Neural cell (in vitro differentiated cells): ENCODE measurements around the gene OR13C2. TPM values are rescaled to one million over a fixed set of nuclear protein-coding genes. Genes with fewer than 3 reads are reported as not detected.

ENCODE experiments used
- H2AFZ ChIP-seq: fragments of 200-600, 300-800 bp; sonication (generic), shearing (Covaris generic); 2 replicates; pipeline ENCODE4 v1.6.0; 2014; ENCODE audit warnings: low read depth, mild to moderate bottlenecking, antibody characterized with exemption, low read length, moderate library complexity
- H3F3A ChIP-seq: fragments of 200-600 bp; shearing (Covaris generic); 2 replicates; pipeline ENCODE4 v1.6.1; 2016; ENCODE audit warnings: mild to moderate bottlenecking, moderate library complexity, mixed read lengths, antibody characterized with exemption, low read length; ENCODE audit not compliant: insufficient read depth, poor library complexity, severe bottlenecking
- H3K27ac ChIP-seq: fragments of 200-600, 300-800 bp; sonication (generic), shearing (Covaris generic); 2 replicates; pipeline ENCODE4 v1.5.1; 2014; ENCODE audit warnings: mild to moderate bottlenecking, low read length, moderate library complexity
- H3K27me3 ChIP-seq: fragments of 300-800, 200-600 bp; sonication (generic), shearing (Covaris generic); 2 replicates; pipeline ENCODE4 v1.6.0; 2014; ENCODE audit warnings: mild to moderate bottlenecking, low read depth, low read length, moderate library complexity; ENCODE audit not compliant: insufficient read depth
- H3K36me3 ChIP-seq: fragments of 300-800, 200-600 bp; sonication (generic), shearing (Covaris generic); 2 replicates; pipeline ENCODE4 v1.5.1; 2014; ENCODE audit warnings: mild to moderate bottlenecking, antibody characterized with exemption, low read length, moderate library complexity; ENCODE audit not compliant: insufficient read depth
- H3K4me2 ChIP-seq: fragments of 300-800, 200-600 bp; sonication (generic), shearing (Covaris generic); 2 replicates; pipeline ENCODE4 v1.6.0; 2014; ENCODE audit warnings: mild to moderate bottlenecking, low read length
- H3K4me3 ChIP-seq: fragments of 300-800, 200-600 bp; sonication (generic), shearing (Covaris generic); 2 replicates; pipeline ENCODE4 v1.5.1; 2014; ENCODE audit warnings: mild to moderate bottlenecking, low read length, moderate library complexity
- H3K79me2 ChIP-seq: fragments of 200-600 bp; shearing (Covaris generic); replicated peaks from 2 replicates; pipeline ENCODE4 v1.6.0; 2014; ENCODE audit warnings: mild to moderate bottlenecking, low read length, moderate library complexity; ENCODE audit not compliant: insufficient read depth
- H3K9ac ChIP-seq: fragments of 300-800, 200-600 bp; sonication (generic), shearing (Covaris generic); 2 replicates; pipeline ENCODE4 v1.6.1; 2016; ENCODE audit warnings: mild to moderate bottlenecking, low read length, mixed read lengths
- H3K9me2 ChIP-seq: fragments of 200-600 bp; shearing (Covaris generic); 2 replicates; pipeline ENCODE4 v1.6.1; 2016; ENCODE audit warnings: mild to moderate bottlenecking, low read length, mixed read lengths; ENCODE audit not compliant: insufficient read depth
- H3K9me3 ChIP-seq: fragments of 200-600, 300-800 bp; sonication (generic), shearing (Covaris generic); 2 replicates; pipeline ENCODE4 v1.6.1; 2016; ENCODE audit warnings: mild to moderate bottlenecking, mixed run types, low read length, moderate library complexity, mixed read lengths
- H4K20me1 ChIP-seq: fragments of 200-600 bp; shearing (Covaris generic); 2 replicates; pipeline ENCODE4 v1.6.1; 2016; ENCODE audit warnings: mild to moderate bottlenecking, mixed run types; ENCODE audit not compliant: insufficient read depth
- CTCF ChIP-seq: fragments of 450-650 bp; IDR thresholded peaks from 2 replicates; pipeline ENCODE4 v1.5.1; 2014; ENCODE audit warnings: antibody characterized with exemption, mild to moderate bottlenecking, moderate library complexity; ENCODE audit not compliant: poor library complexity, severe bottlenecking
- EP300 ChIP-seq: fragments of 450-650 bp; conservative IDR thresholded peaks from 2 replicates; pipeline ENCODE4 v1.6.1; 2014; ENCODE audit warnings: antibody characterized with exemption, mild to moderate bottlenecking, moderate library complexity; ENCODE audit not compliant: poor library complexity, severe bottlenecking
- EZH2 ChIP-seq: fragments of 200-600, 300-800 bp; shearing (Covaris generic), sonication (generic); IDR thresholded peaks from 2 replicates; pipeline ENCODE4 v1.6.1; 2014; ENCODE audit warnings: antibody characterized with exemption, low read length, borderline replicate concordance, mild to moderate bottlenecking; ENCODE audit not compliant: insufficient read depth, poor library complexity, severe bottlenecking
- MXI1 ChIP-seq: fragments of 450-650 bp; conservative IDR thresholded peaks from 2 replicates; pipeline ENCODE4 v1.6.1; 2014; ENCODE audit warnings: antibody characterized with exemption, mild to moderate bottlenecking; ENCODE audit not compliant: poor library complexity, severe bottlenecking
- POLR2AphosphoS5 ChIP-seq: IDR thresholded peaks from 2 replicates; pipeline ENCODE4 v1.6.1; 2012
- RAD21 ChIP-seq: fragments of 450-650 bp; conservative IDR thresholded peaks from 2 replicates; pipeline ENCODE4 v1.6.1; 2014; ENCODE audit warnings: antibody characterized with exemption, mild to moderate bottlenecking, moderate library complexity
- REST ChIP-seq: IDR thresholded peaks from 2 replicates; pipeline ENCODE4 v1.6.1; 2012; ENCODE audit warnings: borderline replicate concordance
- SMC3 ChIP-seq: fragments of 450-650 bp; conservative IDR thresholded peaks from 2 replicates; pipeline ENCODE4 v1.6.1; 2014; ENCODE audit warnings: antibody characterized with exemption, mild to moderate bottlenecking, moderate library complexity; ENCODE audit not compliant: poor library complexity
- TAF1 ChIP-seq: IDR thresholded peaks from 2 replicates; pipeline ENCODE4 v1.6.1; 2012; ENCODE audit warnings: low read depth
- polyA plus RNA-seq: library from polyadenylated mRNA; depleted of rRNA; stranded (reverse); fragments of >200 nt; gene quantifications from 2 replicates; pipeline ENCODE4 v1.2.3, GENCODE V29; 2014

The OR13C2 gene
- polyA plus RNA-seq, 1 donor from 2014 or later = not detected

- H2AFZ ChIP-seq = no peak overlapping the region
- H3F3A ChIP-seq = no peaks in the 10 kb centered on the region
- H3K27ac ChIP-seq = no peak overlapping the region
- TF ChIP-seq EZH2 (no peak), POLR2AphosphoS5 (no peak), SMC3 (no peak), REST (no peak), RAD21 (no peak), CTCF (no peak), TAF1 (no peak), MXI1 (no peak), EP300 (no peak)
- H3K27me3 ChIP-seq = no peaks in the 10 kb centered on the region
- H3K36me3 ChIP-seq = no peaks in the 10 kb centered on the region
- H3K79me2 ChIP-seq = no peaks in the 10 kb centered on the region
- H3K9me3 ChIP-seq = no peaks in the 10 kb centered on the region
- H4K20me1 ChIP-seq = no peaks in the 10 kb centered on the region
- no peak overlapping the region for H3K4me3 ChIP-seq
- H3K4me2 ChIP-seq = no peak overlapping the region
- H3K9ac ChIP-seq = no peak overlapping the region
- H3K9me2 ChIP-seq = no peaks in the 10 kb centered on the region
Observed at GRCh38 chr9:104580562-104580961, 24.9 kb downstream of the OR13C2 start.

GRCh38 chr9:104577263-104577662, 28.2 kb downstream of the OR13C2 start:
- Histone ChIP-seq H3K9ac (no peak overlapping the region), H3K9me2 (no peaks in the 10 kb centered on the region), H3K9me3 (no peaks in the 10 kb centered on the region), H2AFZ (no peak overlapping the region), H4K20me1 (no peaks in the 10 kb centered on the region), H3K36me3 (no peaks in the 10 kb centered on the region), H3K27me3 (no peaks in the 10 kb centered on the region), H3K27ac (no peak overlapping the region), H3K4me2 (no peak overlapping the region), H3F3A (no peaks in the 10 kb centered on the region), H3K79me2 (no peaks in the 10 kb centered on the region), H3K4me3 (no peak overlapping the region)
- TF ChIP-seq RAD21 (no peak), EZH2 (no peak)

- no peak for TF ChIP-seq EZH2
- no peak for TF ChIP-seq CTCF
- no peak overlapping the region for H2AFZ ChIP-seq
- no peaks in the 10 kb centered on the region for H3K79me2 ChIP-seq
Observed at GRCh38 chr9:104575456-104575855, 30.0 kb downstream of the OR13C2 start.

More at GRCh38 chr9:104575456-104575855, 30.0 kb downstream of the OR13C2 start:
- Histone ChIP-seq H3K9me2 (no peaks in the 10 kb centered on the region), H3F3A (no peaks in the 10 kb centered on the region), H3K9ac (no peak overlapping the region), H3K4me2 (no peak overlapping the region), H3K27me3 (no peaks in the 10 kb centered on the region), H3K4me3 (no peak overlapping the region), H4K20me1 (no peaks in the 10 kb centered on the region), H3K9me3 (no peaks in the 10 kb centered on the region), H3K36me3 (no peaks in the 10 kb centered on the region), H3K27ac (no peak overlapping the region)
